ENCODE data around the gene TRIOBP.

TRIOBP gene

GRCh38 chr22:37664249-37665101 is 32.4 kb upstream of the TRIOBP start:
- no peak for DNase-seq

- no peak for DNase-seq
Measured at GRCh38 chr22:37665487-37665886, 31.4 kb upstream of the TRIOBP start.

GRCh38 chr22:37669586-37669985 is 27.3 kb upstream of the TRIOBP start:
- DNase-seq: no peak

- DNase-seq: no peak
Measured at GRCh38 chr22:37672206-37672919, 24.5 kb upstream of the TRIOBP start.

DNA sequence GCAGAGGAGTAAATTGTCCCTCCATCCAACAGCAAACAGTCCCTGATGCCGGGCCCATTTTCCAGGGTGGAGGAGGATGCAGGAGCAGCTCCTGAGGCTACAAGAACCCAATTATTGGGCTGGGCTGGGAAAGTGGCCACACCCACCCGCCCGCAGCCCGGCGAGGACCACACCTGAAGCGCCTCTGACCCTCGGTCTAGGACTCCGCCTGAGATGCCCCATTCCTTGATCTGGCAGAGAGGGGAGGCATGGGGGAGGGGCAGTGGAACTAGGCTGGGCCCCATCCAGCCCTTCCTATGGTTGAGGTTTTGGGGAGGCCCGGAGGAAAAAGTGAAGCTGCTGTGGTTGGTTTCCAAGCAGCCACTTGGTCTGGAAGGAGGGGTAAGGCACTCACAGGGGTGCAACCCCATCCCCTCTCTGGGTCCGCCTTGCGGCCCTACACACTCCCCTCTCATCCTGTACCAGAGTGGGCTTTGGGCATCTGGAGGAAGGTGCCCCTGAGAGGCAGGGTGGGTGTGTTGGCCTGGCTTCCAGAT is 23.9 kb upstream of the TRIOBP start:
- DNase-seq: no peak

DNA sequence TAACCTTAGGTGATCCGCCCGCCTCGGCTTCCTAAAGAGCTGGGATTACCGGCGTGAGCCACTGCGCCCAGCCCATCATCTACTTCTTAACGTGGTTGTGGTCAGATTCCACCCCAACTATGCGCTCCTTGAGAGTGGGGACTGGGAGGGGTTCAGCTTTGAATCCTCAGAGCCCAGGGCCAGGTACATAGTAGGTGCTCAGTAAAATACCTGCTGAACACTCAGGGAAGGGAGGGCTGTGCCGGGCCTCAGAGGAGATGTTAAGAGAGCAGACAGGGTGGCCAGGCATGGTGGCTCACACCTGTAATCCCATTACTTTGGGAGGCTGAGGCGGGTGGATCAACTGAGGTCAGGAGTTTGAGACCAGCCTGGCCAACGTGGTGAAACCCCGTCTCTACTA is 22.6 kb upstream of the TRIOBP start:
- no peak for DNase-seq

DNA sequence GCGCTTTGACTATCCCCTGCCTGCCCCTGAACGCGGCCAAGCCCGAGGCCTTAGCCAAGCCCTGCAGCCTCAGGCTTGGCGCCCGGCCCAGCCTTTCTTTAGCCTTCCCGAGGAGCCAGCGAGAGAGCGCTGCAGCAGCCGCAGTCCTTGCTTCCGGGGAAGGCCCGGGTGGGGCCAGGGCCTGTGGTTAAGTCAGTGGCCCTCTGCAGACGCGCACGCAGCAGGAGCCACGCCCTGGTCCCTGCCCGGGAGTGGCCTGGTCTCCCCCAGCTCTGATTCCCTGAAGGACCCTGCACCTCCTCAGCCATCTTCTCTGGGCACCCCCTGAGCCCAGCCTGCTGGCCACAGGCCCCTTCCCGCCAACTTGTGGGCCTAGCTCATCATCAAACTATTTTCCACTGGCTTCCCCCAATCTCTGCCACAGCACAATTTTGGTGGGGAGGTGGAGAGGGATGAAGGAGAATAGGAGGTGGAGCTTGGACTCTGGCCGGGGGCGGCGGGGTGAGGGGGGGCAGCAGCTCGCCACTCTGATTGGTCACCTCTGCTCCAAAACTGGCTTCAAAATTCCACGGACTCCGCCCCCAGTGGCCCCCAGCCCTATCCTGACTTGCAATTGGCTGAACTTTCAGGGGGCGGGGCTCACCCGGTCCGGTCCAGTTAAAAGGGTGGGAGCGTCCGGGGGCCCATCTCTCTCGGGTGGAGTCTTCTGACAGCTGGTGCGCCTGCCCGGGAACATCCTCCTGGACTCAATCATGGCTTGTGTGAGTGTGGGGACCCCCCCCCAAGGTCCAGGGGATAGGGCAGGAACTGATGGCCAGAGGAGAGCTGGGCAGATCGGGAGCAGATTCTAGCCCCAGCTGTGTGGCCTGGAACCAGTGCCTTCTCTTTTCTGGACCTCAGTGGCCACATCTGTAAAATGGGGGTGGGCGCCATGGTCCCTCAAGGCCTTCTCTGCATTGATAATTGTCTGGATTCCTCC is 21.6 kb upstream of the TRIOBP start, which contains the start of gene LGALS1:
Gene LGALS1, plus strand, starts transcription at position 686 of the 979 bp plus-strand sequence. Its CDS starts 67 bp downstream, at position 753.
- peak; percentile 73 to 87 for DNase-seq

GRCh38 chr22:37675930-37676735 is 20.7 kb upstream of the TRIOBP start:
- no peak for DNase-seq

DNA sequence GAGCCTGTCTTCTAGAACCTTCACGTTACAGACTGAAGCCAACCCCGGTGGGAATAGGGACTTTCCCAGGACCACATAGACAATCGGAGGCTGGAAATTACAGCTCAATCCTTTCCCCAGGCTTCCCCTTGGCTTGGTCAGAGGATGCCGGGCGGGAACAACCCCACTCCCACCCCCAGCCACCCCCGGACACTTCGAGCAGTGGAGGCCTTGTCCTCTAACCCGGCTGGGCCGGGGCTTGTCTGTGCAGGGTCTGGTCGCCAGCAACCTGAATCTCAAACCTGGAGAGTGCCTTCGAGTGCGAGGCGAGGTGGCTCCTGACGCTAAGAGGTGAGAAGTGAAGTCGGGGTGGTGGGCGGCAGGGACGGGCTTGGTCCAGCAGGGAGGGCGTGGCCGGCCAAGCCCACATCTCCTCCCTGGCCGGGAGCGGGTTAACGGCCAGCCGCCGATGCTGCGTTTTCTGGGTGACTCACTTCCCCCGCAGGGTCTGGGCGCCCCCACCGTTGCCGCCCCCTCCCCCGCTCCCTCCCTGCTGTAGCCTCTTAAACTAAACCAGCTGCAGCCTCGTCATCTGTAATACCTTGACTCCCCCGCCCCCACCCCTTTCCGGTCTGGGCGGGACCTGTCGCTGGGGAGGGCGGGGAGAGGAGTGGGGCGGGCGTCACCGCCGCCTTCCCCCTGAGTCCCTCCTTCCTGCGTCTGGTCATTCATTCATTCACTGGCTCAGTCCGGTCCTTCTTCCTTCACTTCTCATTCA is 19.9 kb upstream of the TRIOBP start:
- DNase-seq: peak; percentile 78

- no peak for DNase-seq
Measured at GRCh38 chr22:37677493-37677974, 19.3 kb upstream of the TRIOBP start.

- no peak for DNase-seq
Measured at GRCh38 chr22:37678372-37678771, 18.5 kb upstream of the TRIOBP start.

- no peak for DNase-seq
Measured at GRCh38 chr22:37679670-37680069, 17.2 kb upstream of the TRIOBP start.

DNA sequence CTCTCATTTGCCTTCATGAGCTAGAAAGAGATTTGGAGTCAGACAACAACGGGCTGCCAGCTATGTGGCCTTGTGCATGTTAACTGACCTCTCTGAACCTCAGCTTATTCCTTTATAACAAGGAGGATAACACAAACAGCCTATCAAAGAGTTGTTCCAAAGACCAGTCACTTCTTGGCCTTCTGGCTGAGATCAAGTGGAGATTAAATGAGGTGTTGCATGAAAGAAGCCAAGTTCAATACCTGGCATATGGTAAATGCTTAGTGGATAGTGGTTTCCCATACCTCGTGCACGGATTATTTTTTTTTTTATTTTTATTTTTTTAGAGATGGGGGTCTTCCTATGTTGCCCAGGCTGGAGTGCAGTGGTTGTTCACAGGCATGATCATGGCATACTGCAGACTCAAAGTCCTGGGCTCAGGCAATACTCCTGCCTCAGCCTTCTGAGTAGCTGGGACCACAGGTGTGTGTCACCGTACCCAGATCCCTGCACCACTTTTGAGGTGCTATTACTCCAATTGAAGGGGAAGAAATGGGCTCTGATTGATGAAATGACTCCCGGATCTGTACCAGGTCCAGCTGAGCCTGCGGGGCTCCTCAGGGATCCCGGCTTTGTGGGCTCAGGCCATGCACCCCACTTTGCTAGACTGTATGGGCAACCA is 16.5 kb upstream of the TRIOBP start:
- DNase-seq: no peak

GRCh38 chr22:37681001-37681424 is 15.8 kb upstream of the TRIOBP start:
- no peak for DNase-seq

DNA sequence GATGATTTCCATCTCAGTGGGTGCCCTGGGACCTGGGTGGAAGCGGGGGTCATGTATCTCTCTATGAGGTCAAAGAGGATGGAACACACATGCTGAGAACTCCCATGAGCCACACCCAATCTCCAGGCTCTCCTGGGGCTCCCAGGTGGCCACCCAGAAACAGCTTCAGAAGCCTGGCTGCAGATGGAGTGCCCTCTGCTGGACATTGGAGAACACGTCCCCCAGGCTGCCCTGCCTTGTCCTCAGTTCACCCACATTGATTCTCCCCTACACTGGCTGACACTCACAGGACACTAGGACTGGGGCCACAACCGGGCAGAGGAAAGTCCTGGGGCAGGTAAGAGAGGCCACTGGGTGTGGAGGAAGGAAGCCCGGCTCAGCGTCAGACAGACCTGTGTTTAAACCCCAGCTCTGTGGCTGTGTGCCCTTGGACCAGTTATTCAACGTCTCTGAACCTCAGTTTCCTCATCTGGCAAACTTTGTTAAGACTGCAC is 15.2 kb upstream of the TRIOBP start:
- peak; percentile 72 to 79 for DNase-seq

- DNase-seq: no peak
Measured at GRCh38 chr22:37684803-37685615, 11.8 kb upstream of the TRIOBP start.

GRCh38 chr22:37686002-37686982 is 10.6 kb upstream of the TRIOBP start, which contains the start of gene NOL12:
Gene NOL12 (plus strand): TSS chr22:37686343. CDS start chr22:37686393, 50 bp downstream.
- peak; percentile 69 to 76 for DNase-seq

GRCh38 chr22:37690407-37690806 is 6.4 kb upstream of the TRIOBP start:
- no peak for DNase-seq
